Posterior vena cava (tissue), 2 donors: ENCODE measurements around the gene HMG20A. TPM values are rescaled to one million over a fixed set of nuclear protein-coding genes. Genes with fewer than 3 reads are reported as not detected.

Source experiments
- DNase-seq: peaks from one replicate; pipeline ENCODE4 v3.0.0-alpha.2; 2020; ENCODE audit warnings: low spot score
- intact Hi-C, 2 donors: fragments of 100-400 bp; cut with DNase I; formaldehyde crosslinking; loops; one replicate each; pipeline versions ENCODE4 v1.14.1 to v1.14.2; 2022 to 2023
- total RNA-seq, 2 donors: library from RNA; stranded (reverse); fragmentation: NEBNext Ultra II Directional; extraction: Animal tissue kit (Norgen Biotek cat#: 25700); gene quantifications; one replicate each; pipeline ENCODE4 v1.2.1, GENCODE V29; 2021
- donor health status: DM: yes; HTN: yes; CAD: no.
- donor health status: DM: yes; HTN: yes; CAD: no.

HMG20A gene
- total RNA-seq, 2 donors from 2014 or later, result 22.2 to 24.6 TPM

GRCh38 chr15:77527831-77528231 is 107.1 kb downstream of the HMG20A start:
- peak; percentile 74 for DNase-seq

GRCh38 chr15:77528290-77528967 is 107.7 kb downstream of the HMG20A start:
- intact Hi-C loops, result no loop called here
- DNase-seq, result peak; percentile 36

More at GRCh38 chr15:77527831-77528231, 107.1 kb downstream of the HMG20A start:
- intact Hi-C loops, result no loop called here

- DNase-seq, result peak; percentile 72
- intact Hi-C loops, result no loop called here
These were observed 108.3 kb downstream of the HMG20A start for GRCh38 chr15:77528968-77529319.

- DNase-seq, result peak; percentile 71
- intact Hi-C loops, result no loop called here
These were observed 108.9 kb downstream of the HMG20A start for GRCh38 chr15:77529394-77530159.

GRCh38 chr15:77530576-77530975 is 109.9 kb downstream of the HMG20A start:
- DNase-seq, result peak; percentile 55
- intact Hi-C loops, result no loop called here

- intact Hi-C loops, result no loop called here
- DNase-seq, result peak; percentile 59
These were observed 110.7 kb downstream of the HMG20A start for GRCh38 chr15:77531191-77532000.

GRCh38 chr15:77532067-77532710 is 111.5 kb downstream of the HMG20A start:
- no peak for DNase-seq
- intact Hi-C loops, result no loop called here

GRCh38 chr15:77532846-77533245 is 112.2 kb downstream of the HMG20A start:
- peak; percentile 61 for DNase-seq
- intact Hi-C loops, result no loop called here

GRCh38 chr15:77533578-77534430 is 113.1 kb downstream of the HMG20A start:
- intact Hi-C loops, result no loop called here

More at GRCh38 chr15:77533578-77534430, 113.1 kb downstream of the HMG20A start:
- peak; percentile 26 for DNase-seq

Other genes starting within 250 kb of the HMG20A start
- gene PEAK1, start 784 bp upstream of the HMG20A start, total RNA-seq, result 100 to 1,000 TPM in 1 of 2 donors, 10 to 100 TPM in 1; 78.6 to 101 TPM
- 1 to 10 TPM; 1.9 to 2.2 TPM for gene LINGO1, start 212.0 kb downstream of the HMG20A start, total RNA-seq